Measurements from ENCODE around the gene PARP16. TPM values are rescaled to one million over a fixed set of nuclear protein-coding genes. Genes with fewer than 3 reads are reported as not detected.

The PARP16 gene
- total RNA-seq, 2 donors from 2014 or later, result 7.4 TPM

DNA sequence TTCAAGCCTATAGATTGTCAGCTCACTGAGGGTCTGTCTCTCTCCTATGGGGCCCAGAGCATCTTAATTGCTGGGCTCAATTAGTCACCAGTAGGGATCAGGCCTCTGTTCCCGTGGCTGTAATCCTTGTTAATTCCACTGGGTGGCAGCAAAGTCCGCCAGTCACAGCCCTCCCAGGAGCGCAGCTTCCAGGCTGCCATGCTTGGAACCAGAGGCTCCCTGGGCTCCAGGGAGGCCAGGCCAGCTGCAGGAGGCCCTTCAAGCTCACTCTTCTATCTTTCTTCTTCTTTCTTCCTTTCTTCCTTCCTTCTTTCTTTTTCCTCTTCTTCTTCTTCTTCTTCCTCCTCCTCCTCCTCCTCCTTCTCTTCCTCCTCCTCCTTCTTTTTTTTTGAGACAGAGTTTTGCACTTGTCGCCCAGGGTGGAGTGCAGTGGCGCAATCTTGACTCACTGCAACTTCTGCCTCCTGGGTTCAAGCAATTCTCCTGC is 32.2 kb upstream of the PARP16 start:
- intact Hi-C loops (cut with DNase I), result loop anchor here (2.0 to 5.0 kb wide), 3 partner anchors 66 to 83 kb away; no protein-coding TSS in a partner anchor
- DNase-seq (ENCODE audit: low spot score), result peak; percentile 89

DNA sequence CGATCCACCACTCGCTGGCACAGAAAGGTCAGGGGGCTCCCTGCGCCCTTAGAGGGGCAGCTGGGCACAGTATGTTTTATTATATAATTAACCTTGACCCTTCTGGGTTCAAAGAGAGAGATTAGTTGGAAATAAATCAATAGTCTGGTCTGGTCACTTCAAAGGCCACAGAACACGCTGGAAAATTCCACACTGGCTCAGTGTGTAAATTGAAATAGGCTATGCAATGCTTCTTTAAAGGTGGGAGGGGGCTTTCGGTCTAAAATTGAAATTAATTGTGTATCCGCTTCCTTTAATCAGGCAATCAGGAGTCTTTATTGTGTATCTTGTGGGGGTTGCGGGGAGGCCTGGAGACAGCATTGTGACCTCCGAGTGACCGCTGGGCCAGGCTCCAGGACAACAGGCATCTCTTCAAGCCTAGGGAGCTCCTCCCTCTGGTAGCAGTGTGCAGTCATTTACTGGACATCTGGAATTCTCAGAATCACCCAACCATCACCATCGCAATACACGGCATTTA is 25.8 kb upstream of the PARP16 start:
- intact Hi-C loops (cut with DNase I), result no loop called here
- DNase-seq (ENCODE audit: low spot score), result no peak

DNA sequence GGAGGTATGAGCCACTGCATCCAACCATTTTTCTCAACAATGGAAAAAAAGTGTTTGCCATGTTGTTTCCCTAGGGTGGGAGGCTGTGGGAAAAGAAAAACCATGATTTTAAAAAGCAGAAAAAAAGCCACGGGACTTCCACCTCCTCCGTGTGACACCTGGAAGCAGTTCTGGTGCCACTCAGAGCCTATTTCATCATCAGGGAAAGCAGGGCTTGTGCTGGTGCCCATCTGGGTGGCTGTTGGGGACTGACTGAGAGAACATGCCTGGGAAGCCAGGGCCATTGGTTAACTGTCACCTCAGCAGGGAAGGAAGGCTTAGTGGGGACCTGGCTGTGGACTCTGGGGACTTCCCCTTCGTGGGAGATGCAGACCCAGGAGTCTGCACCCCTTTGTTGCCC is 25.1 kb upstream of the PARP16 start:
- DNase-seq (ENCODE audit: low spot score), result no peak
- intact Hi-C loops (cut with DNase I), result no loop called here

- DNase-seq (ENCODE audit: low spot score), result no peak
- intact Hi-C loops (cut with DNase I), result no loop called here
Observed at GRCh38 chr15:65310431-65311137, 23.9 kb upstream of the PARP16 start.

GRCh38 chr15:65309882-65310418 is 23.3 kb upstream of the PARP16 start:
- intact Hi-C loops (cut with DNase I), result no loop called here
- no peak for DNase-seq (ENCODE audit: low spot score)

DNA sequence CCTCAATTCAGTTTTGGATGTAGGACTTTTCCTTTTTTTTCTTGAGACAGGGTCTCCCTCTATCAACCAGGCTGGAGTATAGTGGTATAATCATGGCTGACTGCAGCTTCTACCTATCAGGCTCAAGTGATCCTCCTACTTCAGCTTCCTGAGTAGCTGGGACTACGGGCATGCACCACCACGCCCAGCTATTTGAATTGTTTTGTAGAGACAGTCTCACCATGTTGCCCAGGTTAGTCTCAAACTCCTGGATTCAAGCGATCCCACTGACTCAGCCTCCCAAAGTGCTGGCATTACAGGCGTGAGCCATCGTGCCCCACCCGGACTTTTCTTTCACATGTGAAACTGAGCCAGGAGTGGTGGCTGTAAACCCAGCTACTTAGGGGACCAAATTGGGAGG is 21.3 kb upstream of the PARP16 start:
- intact Hi-C loops (cut with DNase I), result no loop called here

DNA sequence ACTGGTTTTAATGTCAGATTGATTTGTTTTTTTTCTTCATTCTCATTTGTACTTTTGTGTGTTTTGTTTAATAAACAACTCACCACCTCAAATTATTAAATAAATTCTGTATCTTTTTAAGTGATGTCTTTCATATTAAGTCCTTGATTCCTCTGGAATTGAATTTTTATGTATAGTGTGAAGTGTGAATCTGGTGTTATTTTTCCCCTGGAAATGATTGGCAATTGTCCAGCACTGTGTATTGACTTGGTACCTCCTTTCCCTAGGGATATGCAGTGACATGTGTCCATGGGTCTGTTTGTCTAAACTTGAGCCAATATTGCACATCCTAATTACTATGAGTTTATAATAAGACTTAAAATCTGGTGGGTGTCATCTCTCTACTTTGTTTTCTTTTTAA is 19.9 kb upstream of the PARP16 start:
- intact Hi-C loops (cut with DNase I), result no loop called here

More for the DNA sequence above, 21.3 kb upstream of the PARP16 start:
- no peak for DNase-seq (ENCODE audit: low spot score)

DNA sequence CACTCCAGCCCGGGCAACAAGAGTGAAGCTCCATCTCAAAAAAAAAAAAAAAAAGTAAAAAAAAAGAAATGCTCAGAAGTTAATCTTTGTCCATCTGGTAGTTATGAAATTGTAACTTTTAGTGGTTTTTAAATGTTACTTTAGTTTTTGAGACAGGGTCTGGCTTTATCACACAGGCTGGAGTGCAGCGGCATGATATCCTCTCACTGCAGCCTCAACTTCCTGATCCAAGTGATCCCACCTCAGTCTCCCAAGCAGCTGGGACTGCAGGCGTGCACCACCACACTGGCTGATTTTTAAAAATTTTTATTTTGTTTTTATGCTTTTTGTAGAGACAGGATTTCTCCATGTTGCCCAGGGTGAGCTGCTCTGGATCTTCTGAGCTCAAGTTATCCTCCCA is 19.1 kb upstream of the PARP16 start:
- intact Hi-C loops (cut with DNase I), result no loop called here
- no peak for DNase-seq (ENCODE audit: low spot score)

More for the DNA sequence above, 19.9 kb upstream of the PARP16 start:
- DNase-seq (ENCODE audit: low spot score), result no peak

DNA sequence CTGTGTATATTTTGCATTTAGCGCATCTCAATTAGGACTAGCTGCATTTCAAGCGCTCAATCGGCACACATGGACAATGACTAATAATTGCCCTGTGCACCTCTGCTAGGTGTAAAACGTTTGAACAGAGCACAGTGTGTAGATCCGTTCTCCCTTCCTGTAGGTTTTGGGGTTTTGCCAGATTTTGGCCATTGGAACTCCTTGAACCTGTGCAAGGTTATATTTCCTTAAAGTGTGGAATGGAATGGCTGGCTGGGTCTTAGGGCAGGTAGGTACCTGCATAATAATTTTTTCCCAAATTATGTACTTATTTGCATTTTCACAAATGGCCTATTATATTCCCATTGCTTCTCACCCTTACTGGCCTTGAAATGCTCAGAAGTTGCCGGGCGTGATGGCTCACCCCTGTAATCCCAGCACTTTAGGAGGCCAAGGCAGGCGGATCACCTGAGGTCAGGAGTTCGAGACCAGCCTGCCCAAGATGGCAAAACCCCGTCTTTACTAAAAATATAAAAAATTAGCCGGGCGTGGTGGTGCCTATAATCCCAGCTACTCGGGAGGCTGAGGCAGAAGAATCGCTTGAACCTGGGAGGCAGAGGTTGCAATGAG is 18.6 kb upstream of the PARP16 start:
- no peak for DNase-seq (ENCODE audit: low spot score)
- intact Hi-C loops (cut with DNase I), result no loop called here

- intact Hi-C loops (cut with DNase I), result no loop called here
- peak; percentile 88 for DNase-seq (ENCODE audit: low spot score)
Observed at GRCh38 chr15:65304381-65305149, 17.9 kb upstream of the PARP16 start, which contains the start of gene RNU5B-1. Gene RNU5B-1 (plus strand): TSS chr15:65304677.

- intact Hi-C loops (cut with DNase I), result no loop called here
- peak; percentile 78 for DNase-seq (ENCODE audit: low spot score)
Observed at GRCh38 chr15:65303687-65304380, 17.2 kb upstream of the PARP16 start.

- intact Hi-C loops (cut with DNase I), result no loop called here
- DNase-seq (ENCODE audit: low spot score), result no peak
Observed at GRCh38 chr15:65302061-65302460, 15.4 kb upstream of the PARP16 start.

DNA sequence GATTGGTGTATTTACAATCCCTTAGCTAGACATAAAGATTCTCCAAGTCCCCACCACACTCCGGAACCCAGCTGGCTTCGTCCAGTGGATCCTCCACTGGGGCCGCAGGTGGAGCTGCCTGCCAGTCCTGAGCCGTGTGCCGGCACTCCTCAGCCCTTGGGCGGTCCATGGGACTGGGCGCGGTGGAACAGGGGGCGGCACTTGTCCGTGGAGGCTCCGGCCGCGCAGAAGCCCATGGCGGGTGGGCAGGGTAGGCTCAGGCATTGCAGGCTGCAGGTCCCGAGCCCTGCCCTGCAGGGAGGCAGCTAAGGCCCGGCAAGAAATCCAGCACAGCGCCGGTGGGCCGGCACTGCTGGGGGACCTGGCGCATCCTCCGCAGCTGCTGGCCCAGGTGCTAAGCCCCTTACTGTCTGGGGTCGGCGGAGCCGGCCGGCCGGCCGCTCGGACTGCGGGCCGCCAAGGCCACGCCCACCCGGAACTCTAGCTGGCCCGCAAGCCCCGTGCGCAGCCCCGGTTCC is 14.3 kb upstream of the PARP16 start:
- intact Hi-C loops (cut with DNase I), result no loop called here
- DNase-seq (ENCODE audit: low spot score), result peak; percentile 78

DNA sequence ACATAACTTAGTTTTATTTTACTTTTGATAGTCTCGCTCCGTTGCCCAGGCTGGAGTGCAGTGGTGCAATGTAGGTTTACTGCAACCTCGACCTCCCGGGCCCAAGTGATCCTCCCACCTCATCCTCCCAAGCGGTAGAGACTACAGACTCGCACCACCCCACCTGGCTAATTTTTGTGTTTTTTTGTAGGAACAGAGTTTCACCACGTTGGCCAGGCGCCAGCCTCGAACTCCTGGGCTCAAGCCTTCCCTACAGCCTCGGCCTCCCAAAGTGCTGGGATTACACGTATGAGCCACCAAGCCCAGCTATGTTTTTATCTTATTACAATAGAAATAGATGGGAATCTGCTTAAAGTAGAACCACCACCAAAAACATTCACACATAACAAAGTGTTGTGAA is 12.0 kb upstream of the PARP16 start:
- intact Hi-C loops (cut with DNase I), result loop anchor here in 1 of 2 donors (5.0 kb wide), 1 partner anchor 471 kb away; the partner anchor contains the start of gene PIF1
- peak; percentile 34 for DNase-seq (ENCODE audit: low spot score)

DNA sequence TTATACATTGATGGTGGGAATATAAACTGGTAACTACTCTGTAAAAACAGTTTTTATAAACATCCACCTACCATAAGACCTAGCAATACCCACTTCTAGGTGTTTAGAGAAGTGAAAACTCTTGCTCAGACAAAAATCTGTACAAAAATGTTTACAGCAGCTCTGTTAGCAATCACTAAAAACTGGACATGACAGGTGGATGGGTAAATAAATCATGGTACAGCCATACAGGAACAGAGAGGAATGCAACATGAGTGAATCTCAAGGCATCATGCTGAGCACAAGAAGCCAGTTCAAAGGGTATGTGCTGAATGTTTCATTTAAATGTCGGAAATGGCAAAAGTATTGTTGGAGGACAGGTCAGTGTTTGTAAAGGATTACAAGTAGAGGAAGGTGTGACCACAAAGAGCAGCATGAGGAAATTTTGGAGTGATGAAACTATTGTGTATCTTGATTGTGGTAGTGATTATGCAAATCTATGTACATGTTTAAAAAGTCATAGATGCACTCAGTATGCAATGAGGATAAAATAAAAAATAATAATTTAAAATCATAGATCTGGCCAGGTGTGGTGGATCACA is 6.3 kb upstream of the PARP16 start:
- no peak for DNase-seq (ENCODE audit: low spot score)
- intact Hi-C loops (cut with DNase I), result no loop called here

DNA sequence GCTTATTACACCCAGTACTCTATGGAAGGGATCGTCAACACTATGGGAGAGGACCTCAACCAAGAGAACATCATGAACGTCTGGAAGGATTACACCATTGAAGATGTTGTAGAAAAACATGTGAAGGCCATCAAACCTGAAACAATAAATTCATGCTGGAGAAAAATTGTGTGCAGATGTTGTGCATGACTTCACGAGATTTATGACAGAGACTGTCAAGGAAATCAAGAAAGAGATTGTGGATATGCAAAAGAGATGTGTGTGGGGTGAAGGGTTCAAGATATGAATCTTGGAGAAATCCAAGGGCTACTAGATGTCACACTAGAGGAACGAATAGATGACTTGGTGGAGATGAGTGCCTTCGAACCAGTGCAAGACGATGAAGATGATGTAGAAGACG is 3.5 kb upstream of the PARP16 start:
- DNase-seq (ENCODE audit: low spot score), result no peak
- intact Hi-C loops (cut with DNase I), result no loop called here

GRCh38 chr15:65289261-65289854 is 2.7 kb upstream of the PARP16 start:
- intact Hi-C loops (cut with DNase I), result no loop called here

GRCh38 chr15:65287520-65287855 is 805 bp upstream of the PARP16 start:
- peak; percentile 41 for DNase-seq (ENCODE audit: low spot score)
- intact Hi-C loops (cut with DNase I), result no loop called here

More at GRCh38 chr15:65289261-65289854, 2.7 kb upstream of the PARP16 start:
- peak; percentile 42 for DNase-seq (ENCODE audit: low spot score)

Measured in posterior vena cava (tissue), 2 donors.